HS-27A (cell line): ENCODE results near the gene PREX1.
A peak's percentile ranks its signal among the peaks of the same experiment; 100 is the strongest.

Source experiments
- DNase-seq: peaks from one replicate; pipeline ENCODE4 v3.0.0-alpha.2; 2012; ENCODE audit warnings: low read depth, missing footprints

The PREX1 gene

GRCh38 chr20:48697845-48698491, 129.8 kb downstream of the PREX1 start:
- peak; percentile 26 for DNase-seq

DNA sequence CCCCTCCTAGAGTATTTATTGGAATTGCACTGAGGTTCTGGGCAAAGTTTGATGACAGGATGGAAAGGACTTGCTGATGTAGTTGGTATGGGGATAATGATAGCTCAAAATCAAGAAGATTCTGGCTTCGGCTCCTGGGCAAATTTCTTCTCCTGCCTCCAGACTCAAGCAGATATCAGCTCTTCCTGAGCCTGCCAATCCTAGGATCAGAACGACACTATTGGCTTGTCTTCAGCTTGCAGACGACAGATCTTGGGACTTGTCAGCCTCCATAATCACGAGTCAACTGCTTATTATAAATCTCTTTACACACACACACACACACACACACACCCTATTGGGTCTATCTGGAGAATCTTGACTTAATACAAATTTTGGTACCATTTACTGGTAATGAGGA, 131.1 kb downstream of the PREX1 start:
- no peak for DNase-seq

DNA sequence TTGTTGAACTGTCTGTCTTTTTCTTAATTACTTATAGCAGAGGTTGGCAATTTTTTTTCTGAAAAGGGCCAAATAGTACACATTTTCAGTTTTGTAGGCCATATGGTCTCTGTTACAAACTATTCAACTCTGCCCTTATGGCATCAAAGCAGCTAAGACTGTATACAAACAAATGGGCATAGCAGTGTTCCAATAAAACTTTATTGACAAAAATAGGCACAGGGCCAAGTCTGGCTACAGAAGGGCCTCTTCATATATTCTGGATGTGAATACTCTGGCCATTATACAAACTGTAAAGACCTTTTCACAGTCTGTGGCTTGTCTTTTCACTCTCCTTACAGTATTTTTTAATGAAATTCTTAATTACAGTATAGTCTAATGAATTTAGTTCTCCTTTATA, 132.1 kb downstream of the PREX1 start:
- no peak for DNase-seq

DNA sequence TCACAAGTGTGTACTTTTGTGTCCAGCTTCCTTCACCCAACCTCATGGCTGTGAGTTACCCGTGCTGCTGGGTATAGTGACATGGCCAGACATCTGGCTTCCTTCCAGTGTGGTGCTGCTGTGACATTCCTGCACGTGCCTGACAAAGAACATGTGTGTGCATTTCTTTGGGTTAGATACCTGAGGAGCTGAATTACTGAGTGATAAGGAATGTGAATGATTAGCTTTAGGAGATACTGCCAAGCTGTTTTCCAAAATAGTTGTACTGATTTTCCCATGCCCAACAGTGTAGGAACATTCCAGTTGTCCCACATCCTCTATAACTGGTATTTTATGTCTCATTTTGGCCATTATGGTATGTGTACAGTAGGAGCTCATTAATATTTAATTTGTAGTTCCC, 132.5 kb downstream of the PREX1 start:
- DNase-seq: peak; percentile 12

DNA sequence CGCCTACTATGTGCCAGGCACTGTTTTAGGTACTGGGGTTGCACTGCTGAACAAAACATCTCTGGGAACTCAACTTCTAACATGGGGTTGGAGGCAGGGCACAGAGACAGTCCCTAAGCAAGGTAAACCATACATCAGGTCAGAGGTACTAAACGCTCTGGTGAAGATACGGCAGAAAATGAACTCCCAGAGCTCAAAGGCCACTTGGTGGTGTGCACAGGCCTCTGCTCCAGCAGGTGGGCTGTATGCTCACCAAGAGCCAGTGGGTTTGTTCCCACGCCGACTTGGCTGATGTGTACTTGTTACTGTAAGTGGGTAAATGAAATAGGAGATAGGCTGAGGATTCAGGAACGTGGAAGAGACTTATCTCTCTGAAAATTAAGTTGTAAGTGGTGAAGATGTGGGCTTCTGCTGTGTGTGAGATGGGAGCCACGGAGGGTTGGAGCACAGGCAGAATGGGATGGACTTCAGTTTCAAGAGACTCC, 133.4 kb downstream of the PREX1 start:
- no peak for DNase-seq

- DNase-seq: no peak
Observed at GRCh38 chr20:48691523-48691922, 136.3 kb downstream of the PREX1 start.

DNA sequence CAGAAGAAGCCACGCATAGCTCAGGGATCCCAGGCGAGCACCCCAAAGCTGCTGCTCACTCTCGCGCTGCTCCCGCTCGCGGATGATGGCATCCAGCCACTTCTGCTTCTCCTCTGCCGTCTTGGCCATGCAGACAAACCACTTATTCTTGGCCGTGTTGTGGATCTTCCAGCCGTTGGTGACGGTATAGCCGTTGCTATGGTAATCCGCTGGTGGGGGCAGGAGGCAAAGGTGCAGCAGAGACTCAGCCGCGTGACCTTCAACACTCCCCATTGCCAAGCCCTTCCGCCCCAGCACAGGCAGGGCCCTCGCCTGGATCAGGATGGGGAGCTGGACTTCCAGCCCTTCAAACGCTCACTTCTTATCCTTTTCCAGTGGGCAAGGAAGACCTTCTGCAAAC, 136.9 kb downstream of the PREX1 start:
- DNase-seq: no peak

DNA sequence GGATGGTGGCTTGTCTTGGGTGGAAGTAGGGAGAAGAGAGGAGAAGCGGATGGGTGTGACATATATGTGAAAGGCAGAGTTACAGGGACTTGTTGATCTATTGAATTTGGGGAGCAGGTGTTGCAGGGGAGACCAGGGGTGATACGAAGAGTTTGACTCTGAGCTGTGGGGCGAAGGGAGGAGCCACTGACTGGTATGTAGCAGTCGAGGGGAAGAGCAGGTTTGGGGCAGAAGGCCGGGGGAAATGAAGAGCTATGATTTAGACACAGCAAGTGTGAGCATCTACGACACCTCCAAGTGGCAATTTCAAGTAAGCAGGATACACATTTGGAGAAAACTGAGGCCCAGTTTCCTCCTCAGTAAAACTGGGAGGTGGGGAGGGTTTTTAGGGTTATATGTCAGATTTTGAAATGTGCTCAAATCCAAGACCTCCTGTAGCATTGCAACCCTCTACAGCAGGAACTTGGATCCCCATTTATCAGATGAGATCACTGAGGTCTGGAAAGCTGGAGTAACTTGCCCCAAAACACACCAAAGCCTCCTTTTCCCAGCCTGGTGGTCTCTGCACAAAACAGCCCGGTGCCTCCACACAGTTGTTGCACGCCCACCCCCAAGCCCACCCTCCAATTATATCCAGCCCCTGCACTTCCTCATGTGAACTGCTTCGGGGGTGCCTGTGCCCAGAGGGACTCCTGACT, 137.8 kb downstream of the PREX1 start:
- DNase-seq: no peak

GRCh38 chr20:48689388-48689787, 138.4 kb downstream of the PREX1 start:
- DNase-seq: no peak

DNA sequence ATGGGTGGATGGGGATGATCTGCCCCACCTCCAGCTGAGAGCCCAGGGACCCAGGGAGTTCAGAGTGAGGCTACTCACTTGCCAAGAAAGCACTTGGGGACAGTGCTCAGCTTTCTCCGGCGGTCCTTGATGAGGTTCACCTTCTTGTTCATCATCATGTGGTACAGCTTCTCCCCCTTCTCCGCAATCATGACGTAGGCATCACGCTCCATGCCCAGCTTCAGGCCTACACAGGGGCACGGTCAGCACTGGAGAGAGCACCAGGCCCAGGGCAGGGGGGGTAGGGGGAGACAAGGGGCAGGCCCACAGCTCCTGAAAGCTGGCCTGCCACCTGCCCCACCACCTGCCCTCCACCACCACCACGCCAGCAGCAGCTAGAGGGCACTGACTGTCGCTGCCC, 139.2 kb downstream of the PREX1 start:
- no peak for DNase-seq

DNA sequence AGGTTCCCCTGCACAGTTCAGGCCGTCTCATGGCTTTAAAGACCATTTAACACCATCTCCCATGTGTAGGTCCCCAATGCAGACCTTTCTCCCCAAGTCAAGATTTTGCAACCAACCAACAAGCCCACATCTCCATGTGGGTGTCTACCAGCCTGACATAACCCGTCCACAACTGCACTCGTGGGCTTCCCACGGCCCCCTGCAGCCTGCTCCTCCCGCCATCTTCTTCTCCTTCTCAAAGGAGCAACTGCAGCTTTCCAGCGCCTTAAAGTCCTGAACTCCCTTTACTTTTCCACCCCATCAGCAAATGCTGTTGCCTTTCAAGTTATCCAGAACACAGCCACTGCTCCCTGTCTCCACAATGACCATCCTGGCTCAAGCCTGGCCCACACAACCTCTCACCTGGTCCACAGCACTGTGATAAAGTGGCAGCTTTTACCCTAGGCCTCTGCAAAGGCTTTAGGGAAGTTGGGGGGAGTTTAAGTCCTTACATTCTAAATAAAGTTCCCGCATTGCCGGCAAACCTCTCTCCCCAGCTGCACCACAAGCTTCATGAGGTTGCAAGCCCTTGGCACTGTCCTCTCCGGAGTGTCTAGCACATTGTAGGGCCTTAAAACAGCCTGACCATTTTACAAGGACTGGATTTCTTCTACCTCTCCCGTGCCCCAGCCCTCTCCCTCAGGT, 140.5 kb downstream of the PREX1 start:
- DNase-seq: no peak

GRCh38 chr20:48686238-48687116, 141.3 kb downstream of the PREX1 start:
- DNase-seq: no peak

DNA sequence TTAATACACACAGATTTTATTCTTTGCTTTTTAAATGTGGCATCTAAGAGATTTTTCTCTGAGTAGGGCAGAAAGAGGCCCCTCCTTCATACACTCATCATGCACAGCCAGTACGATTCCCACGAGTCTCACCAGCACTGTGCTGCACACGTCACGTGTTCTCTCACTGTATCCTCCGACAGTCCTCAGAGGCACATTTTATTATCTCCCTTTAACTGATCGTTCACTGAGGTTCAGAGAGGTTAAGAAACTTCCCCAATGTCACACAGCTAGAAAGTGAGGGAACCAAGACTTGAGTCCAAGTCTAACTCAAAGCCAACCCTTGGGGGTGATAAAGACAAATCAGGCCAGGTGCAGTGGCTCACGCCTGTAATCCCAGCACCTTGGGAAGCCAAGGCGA, 142.5 kb downstream of the PREX1 start:
- no peak for DNase-seq

DNA sequence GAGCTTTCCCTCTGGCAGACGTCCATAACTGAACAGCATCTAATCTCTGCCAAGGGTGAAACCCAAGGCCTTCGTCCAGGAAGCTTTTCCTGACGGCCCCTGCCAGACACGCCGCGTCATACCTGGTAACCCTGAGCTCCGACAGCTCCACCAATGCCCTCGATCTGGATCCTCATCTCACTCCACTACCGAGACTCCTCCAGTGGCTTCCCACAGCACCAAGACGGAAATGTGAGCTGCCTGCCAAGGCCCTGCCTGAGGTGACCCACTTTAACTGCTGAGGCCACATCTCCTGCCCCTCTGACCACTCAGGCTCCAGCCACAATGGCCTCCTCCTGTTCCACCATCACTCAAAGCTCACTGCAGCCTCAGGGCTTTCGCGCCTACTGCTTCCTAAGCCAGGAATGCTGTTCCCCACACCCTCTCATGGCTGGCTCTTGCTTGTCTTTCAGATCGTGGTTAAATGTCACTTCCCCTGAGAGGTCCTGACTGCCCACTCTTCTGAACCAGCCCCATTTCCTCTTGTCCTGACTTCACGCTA, 143.2 kb downstream of the PREX1 start:
- DNase-seq: no peak

DNA sequence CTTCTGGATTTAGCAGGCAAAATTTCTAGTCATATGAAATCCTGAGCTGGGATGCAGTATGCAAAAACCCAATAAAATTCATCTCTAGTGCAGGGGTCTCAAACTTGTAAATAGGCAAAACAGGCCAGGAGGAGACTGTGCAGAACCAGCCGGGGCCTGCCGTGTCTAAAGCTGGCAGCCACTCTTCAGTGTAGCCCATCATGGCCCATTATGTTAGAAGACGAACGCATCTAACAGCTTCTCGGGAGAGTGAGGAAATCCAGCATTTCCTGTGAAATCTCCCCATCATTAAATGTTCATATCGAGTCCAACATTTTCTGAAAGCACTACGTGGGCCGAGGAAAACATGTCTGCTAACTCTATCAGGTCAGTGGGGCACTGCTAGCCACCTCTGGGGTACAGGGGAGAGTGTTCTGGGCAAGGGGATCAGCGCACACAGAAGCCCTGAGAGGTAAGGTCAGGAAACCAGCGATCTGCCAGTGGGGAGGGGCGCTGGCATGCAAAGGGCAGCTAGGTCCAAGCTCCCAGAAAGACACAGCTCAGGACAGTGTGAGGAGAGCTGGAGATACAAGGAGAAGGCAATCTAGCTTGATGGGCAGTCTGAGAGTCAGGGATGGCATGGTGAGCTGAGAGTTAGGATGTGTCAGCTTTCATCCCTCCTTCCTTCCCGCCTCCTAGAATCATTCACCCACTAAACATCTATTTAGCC, 144.2 kb downstream of the PREX1 start:
- no peak for DNase-seq

DNA sequence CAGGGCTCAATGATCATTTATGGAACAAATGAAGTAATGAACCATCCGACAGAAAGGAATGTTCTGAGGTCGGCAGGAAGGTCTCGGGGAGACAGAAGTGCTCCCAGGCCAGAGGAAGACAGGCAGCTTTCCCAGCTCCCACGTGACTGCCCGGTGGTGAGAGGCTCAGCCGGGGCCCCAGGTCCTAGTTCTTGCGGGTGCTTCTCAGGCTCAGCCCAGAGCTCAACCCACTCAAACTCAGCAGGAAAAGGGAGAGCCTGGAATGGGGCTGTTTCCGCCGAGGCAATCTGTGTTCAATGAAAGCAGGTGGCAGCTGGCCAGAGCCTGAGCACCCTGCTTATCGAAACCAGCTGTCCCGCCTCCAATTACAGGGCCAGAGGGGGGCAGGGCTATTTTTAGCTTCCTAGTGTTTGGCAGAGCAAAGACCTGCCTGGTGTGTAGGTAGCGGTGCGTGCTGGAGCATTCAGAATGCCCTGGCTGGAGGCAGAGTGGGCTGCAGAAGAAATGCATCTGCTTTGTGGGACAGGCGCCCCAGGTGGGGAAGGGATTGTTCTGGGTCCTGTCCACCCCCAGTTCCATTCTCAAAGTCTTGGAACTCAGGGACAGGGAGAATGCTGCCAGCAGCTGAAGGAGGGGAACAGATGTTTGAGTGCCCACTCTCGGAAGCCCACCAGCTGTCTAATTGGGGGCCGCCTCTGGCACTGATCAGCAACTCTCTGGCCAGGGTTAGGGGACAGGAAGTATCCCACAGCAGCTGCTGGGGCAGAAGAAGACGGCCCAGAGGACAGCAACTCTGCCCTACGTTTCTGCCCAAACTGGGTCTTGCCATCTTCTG, 145.1 kb downstream of the PREX1 start:
- DNase-seq: peak; percentile 14

- DNase-seq: no peak
Observed at GRCh38 chr20:48681873-48682426, 145.8 kb downstream of the PREX1 start.

DNA sequence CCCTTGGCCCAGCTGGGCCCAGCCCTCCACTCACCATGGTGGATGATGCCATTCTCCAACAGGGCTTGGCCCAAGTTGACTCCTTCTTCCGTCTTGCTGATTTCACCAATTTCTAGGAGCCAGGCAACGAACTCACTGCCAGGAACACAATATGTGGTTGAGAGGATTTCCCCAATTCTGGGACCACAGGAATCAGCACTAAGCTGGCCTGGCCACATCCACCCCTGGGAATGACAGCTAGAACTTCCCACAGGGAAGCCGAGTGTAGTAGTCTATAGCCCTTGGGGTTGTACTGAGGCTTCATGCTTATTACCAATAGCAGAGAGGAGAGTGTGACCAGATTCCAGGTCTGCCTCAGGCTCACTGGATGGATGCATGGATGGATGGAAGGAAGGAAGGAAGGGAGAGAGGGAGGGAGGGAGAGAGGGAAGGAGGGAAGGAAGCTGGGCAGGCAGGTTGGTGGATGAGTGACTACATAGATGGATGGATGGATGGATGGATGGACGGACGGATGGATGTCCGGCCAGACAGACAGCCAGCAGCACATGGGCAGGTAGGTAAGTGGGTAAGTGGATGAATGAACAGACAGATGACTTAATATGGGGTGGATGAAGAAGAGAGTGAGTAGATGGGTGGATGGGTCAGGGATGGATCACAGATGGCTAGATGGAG, 146.5 kb downstream of the PREX1 start:
- no peak for DNase-seq

- no peak for DNase-seq
Observed at GRCh38 chr20:48680650-48681049, 147.1 kb downstream of the PREX1 start.
